ENCODE data around the gene FNDC3B. TPM values are rescaled to one million over a fixed set of nuclear protein-coding genes. Genes with fewer than 3 reads are reported as not detected.

Gene FNDC3B
- polyA plus RNA-seq, 6 donors from 2014 or later, result 1.2 to 3.1 (median 2.2) TPM; not detected in 1

DNA sequence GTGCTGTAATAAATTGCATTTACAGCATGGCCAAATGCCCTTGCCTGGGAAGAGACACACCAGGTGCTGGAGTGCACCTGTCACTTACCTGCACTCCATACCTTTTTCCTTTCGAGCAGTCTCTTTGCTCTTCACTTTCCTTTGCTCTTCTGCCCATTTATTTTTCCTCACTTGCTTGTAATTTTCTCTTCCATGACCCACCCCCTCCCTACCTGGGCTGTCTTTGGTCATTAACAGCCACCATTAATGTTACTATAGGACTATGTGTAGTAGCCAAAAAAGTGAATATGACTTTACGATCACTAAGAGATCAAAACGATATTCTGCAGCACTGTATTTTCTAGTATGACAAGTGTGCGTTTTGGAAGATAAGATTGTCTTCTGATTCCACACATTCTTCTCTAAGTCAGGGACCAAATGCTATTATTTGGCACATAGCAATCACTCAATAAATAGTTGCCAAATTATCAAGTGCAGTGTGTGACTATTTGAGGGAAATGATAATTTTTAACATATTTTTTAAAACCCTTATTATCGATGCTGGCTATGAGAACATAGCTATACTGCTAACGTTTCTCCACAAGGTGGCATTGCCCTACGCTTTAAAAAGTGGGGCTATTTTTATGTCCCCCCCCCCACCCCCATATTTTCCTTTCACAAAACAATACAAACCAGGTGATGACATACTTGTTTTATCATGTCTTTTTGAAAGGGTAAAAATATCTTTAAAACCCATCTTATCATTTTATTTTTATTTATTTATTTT is 294.5 kb downstream of the FNDC3B start:
- ATAC-seq (ENCODE audit: low read depth in 2 of 2) (no peak), DNase-seq (no peak)
- no peaks in the 10 kb centered on the region for H3K36me3 Mint-ChIP-seq
- no peaks in the 10 kb centered on the region for H3K27me3 Mint-ChIP-seq
- no peaks in the 10 kb centered on the region for H3K9me3 Mint-ChIP-seq
- peak overlapping the region in 1 of 6 donors; percentile 21 for H3K27ac Mint-ChIP-seq
- H3K4me1 Mint-ChIP-seq, result no peaks in the 10 kb centered on the region
- H3K4me3 Mint-ChIP-seq, result no peak overlapping the region

DNA sequence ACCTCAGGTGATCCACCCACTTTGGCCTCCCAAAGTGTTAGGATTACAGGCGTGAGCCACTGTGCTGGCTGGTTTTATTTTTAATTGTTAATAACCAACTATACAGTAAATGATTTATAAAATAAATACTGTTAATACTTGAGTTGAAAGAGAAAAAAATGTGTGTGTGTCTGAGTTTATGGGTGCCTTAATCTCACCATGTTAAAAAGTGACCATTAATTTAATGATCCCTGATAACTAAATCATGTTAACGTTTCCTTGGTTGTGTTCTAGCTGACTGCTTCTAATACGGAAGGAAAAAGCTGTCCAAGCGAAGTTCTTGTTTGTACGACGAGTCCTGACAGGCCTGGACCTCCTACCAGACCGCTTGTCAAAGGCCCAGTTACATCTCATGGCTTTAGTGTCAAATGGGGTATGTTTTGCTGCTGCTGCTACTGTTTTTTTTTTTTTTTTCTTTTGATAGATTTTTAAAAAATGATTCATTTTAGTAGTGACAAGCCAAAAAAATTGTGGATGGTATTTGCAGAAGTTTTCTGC is 295.4 kb downstream of the FNDC3B start:
- H3K36me3 Mint-ChIP-seq, result no peaks in the 10 kb centered on the region
- no peak overlapping the region for H3K4me3 Mint-ChIP-seq
- DNase-seq (no peak), ATAC-seq (ENCODE audit: low read depth in 2 of 2) (no peak)
- H3K4me1 Mint-ChIP-seq, result no peaks in the 10 kb centered on the region
- no peaks in the 10 kb centered on the region for H3K27me3 Mint-ChIP-seq
- no peaks in the 10 kb centered on the region for H3K9me3 Mint-ChIP-seq
- no peak overlapping the region for H3K27ac Mint-ChIP-seq

DNA sequence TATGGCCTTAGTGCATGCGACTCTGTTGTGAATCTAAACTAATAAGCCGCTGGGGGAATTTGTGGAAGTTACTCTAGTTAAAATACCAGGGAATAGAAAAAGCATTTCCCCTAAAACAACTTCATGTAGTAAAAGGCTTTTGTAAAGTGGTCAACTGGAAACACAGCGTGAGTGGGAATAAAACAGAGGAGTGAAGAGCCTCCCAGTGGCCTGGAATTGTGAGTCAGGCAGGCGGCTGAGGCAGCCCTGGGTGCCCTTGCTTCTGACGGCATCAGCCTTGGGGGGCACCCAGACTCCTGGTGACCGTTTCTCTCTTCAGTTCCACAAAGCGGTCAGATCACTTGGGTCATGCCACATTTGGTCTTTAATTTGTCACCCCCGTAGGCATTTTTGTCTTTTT is 300.5 kb downstream of the FNDC3B start:
- peak overlapping the region in 2 of 6 donors; percentile 38 to 47 for H3K27ac Mint-ChIP-seq
- no peaks in the 10 kb centered on the region for H3K9me3 Mint-ChIP-seq
- no peaks in the 10 kb centered on the region for H3K36me3 Mint-ChIP-seq
- no peak for ATAC-seq (ENCODE audit: low read depth in 2 of 2)
- H3K4me3 Mint-ChIP-seq, result no peak overlapping the region
- no peak for DNase-seq
- no peaks in the 10 kb centered on the region for H3K27me3 Mint-ChIP-seq
- no peaks in the 10 kb centered on the region for H3K4me1 Mint-ChIP-seq

DNA sequence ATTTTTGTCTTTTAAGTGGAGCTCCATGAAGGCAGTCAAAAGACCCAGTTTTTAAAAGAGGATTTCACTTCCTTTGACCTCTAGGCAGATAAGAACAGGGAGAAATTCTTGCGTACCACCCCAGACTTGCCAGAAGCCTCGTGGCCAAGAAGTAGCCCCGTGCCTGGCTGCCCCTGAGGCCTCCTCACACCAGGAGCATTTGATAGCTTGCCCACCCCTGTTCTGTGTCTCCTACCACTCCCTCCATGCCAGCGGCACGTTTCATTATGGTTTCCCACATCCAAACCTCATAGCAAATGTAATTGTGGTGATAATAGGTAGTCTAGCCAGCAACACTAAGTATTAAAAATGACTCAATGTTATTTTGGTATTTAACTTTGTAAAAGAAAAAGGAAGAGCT is 301.2 kb downstream of the FNDC3B start:
- Mint-ChIP-seq H3K9me3 (no peaks in the 10 kb centered on the region), H3K27ac (no peak overlapping the region), H3K36me3 (no peaks in the 10 kb centered on the region), H3K27me3 (no peaks in the 10 kb centered on the region), H3K4me1 (no peaks in the 10 kb centered on the region), H3K4me3 (no peak overlapping the region)
- ATAC-seq (ENCODE audit: low read depth in 2 of 2) (no peak), DNase-seq (no peak)

DNA sequence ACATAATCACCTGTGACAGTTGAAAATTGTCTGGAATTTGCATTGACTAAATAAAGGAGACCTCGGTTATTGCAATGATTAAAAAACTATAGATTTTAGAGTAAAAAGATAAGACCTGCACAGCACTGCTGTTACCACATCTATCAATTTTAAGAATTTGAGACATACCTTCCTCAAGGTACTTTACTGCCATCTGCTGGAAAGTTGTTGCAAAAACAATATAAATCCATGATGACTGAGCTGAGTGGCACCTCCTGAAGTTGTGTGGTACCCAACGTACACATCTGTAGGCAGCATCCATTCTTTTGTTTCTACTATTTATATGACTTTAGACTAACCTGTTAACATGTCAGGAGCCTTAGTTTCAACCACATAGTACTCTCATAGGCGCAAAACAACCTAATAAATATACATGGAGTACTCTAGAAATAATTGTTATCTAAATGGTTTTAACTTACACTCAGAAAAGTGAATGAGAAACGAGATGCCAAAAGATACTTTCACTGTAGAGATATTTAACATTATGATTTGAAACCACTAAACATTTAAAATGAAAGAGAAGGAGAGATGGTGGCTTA is 302.2 kb downstream of the FNDC3B start:
- Mint-ChIP-seq H3K27ac (no peak overlapping the region), H3K36me3 (no peaks in the 10 kb centered on the region), H3K4me1 (no peaks in the 10 kb centered on the region), H3K4me3 (no peak overlapping the region), H3K27me3 (no peaks in the 10 kb centered on the region), H3K9me3 (no peaks in the 10 kb centered on the region)
- DNase-seq (peak; percentile 36), ATAC-seq (ENCODE audit: low read depth in 2 of 2) (peak; percentile 38 to 54)

DNA sequence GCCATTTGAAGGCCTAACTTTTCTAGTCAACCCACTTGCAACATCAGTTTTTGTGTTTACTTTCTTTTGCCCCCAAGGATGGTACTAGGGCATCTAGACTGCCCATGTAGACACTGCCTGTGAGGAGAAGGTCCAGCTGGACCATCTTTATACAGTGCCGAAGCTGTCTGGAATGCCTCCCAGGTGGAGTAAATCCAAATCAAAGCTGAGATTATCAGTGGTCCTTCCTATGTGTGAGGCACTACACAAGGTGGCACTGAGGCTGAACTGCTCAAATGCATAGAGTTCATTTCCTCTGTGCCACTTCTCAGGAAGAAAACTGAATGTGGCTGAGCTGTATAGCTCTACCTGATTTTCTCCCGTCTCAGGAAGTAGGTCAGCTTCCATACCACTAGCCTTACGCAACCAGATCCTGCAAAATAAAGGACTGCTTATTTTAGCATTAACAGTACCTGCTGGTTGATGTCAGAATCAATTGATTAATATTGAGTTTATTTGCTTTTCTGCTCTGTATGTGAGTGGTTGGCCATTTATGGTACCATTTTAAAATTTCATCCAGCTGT is 302.8 kb downstream of the FNDC3B start:
- no peak overlapping the region for H3K4me3 Mint-ChIP-seq
- H3K9me3 Mint-ChIP-seq, result no peaks in the 10 kb centered on the region
- no peak overlapping the region for H3K27ac Mint-ChIP-seq
- H3K27me3 Mint-ChIP-seq, result no peaks in the 10 kb centered on the region
- H3K4me1 Mint-ChIP-seq, result no peaks in the 10 kb centered on the region
- no peak for ATAC-seq (ENCODE audit: low read depth in 2 of 2)
- no peaks in the 10 kb centered on the region for H3K36me3 Mint-ChIP-seq
- no peak for DNase-seq

DNA sequence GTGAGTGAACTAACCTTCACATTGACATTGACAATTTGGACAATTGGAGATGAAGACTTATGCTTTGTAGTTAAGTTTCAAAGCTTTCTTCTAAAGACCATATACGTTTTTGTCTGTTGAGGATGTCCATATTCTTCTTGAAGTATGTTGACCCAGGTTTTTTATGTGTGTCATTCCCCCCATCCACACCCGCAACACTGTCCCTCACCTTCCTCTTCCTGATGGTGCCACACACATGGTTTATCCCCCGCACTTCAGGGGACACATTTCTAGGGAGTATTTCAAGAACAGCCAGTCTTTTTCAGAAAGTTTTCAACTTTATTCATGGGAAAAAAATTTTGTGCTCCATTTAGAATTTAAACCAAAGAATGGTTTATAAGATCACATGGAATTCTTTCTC is 303.7 kb downstream of the FNDC3B start:
- Mint-ChIP-seq H3K36me3 (no peaks in the 10 kb centered on the region), H3K9me3 (no peaks in the 10 kb centered on the region), H3K27ac (no peak overlapping the region), H3K4me1 (no peaks in the 10 kb centered on the region), H3K27me3 (no peaks in the 10 kb centered on the region), H3K4me3 (no peak overlapping the region)
- DNase-seq (no peak), ATAC-seq (ENCODE audit: low read depth in 2 of 2) (no peak)

DNA sequence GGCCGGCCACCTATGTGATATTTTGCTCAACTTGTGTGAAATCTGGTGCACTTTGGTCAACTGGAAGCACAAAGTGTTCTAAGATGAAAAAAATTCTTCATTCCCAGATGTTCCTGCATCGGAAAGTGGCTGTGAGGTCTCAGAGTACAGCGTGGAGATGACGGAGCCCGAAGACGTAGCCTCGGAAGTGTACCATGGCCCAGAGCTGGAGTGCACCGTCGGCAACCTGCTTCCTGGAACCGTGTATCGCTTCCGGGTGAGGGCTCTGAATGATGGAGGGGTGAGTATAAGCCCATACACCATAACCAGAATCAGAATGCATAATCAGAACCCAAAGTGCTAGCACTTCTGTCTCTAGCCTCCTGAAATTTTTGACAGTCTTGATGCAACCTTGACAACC is 304.6 kb downstream of the FNDC3B start:
- no peak overlapping the region for H3K27ac Mint-ChIP-seq
- no peaks in the 10 kb centered on the region for H3K27me3 Mint-ChIP-seq
- H3K4me3 Mint-ChIP-seq, result no peak overlapping the region
- DNase-seq, result no peak
- no peaks in the 10 kb centered on the region for H3K36me3 Mint-ChIP-seq
- no peak for ATAC-seq (ENCODE audit: low read depth in 2 of 2)
- no peaks in the 10 kb centered on the region for H3K4me1 Mint-ChIP-seq
- H3K9me3 Mint-ChIP-seq, result no peaks in the 10 kb centered on the region

DNA sequence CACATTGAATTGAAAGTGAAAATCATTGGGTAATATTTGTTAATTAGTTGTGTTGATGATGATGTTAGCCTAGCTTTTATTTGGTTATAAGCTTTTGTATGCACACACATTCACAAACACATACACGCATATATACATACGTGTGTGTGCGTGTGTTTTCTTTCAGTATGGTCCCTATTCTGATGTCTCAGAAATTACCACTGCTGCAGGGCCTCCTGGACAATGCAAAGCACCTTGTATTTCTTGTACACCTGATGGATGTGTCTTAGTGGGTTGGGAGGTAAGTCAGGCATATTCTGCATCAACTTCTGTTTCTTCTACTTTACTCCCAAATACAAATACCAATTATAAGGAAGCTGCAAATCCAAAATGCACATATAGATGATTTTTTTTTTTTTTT is 306.8 kb downstream of the FNDC3B start:
- H3K27me3 Mint-ChIP-seq, result no peaks in the 10 kb centered on the region
- no peak for DNase-seq
- ATAC-seq (ENCODE audit: low read depth in 2 of 2), result no peak
- no peaks in the 10 kb centered on the region for H3K4me1 Mint-ChIP-seq
- no peaks in the 10 kb centered on the region for H3K9me3 Mint-ChIP-seq
- no peaks in the 10 kb centered on the region for H3K36me3 Mint-ChIP-seq
- no peak overlapping the region for H3K27ac Mint-ChIP-seq
- H3K4me3 Mint-ChIP-seq, result no peak overlapping the region

DNA sequence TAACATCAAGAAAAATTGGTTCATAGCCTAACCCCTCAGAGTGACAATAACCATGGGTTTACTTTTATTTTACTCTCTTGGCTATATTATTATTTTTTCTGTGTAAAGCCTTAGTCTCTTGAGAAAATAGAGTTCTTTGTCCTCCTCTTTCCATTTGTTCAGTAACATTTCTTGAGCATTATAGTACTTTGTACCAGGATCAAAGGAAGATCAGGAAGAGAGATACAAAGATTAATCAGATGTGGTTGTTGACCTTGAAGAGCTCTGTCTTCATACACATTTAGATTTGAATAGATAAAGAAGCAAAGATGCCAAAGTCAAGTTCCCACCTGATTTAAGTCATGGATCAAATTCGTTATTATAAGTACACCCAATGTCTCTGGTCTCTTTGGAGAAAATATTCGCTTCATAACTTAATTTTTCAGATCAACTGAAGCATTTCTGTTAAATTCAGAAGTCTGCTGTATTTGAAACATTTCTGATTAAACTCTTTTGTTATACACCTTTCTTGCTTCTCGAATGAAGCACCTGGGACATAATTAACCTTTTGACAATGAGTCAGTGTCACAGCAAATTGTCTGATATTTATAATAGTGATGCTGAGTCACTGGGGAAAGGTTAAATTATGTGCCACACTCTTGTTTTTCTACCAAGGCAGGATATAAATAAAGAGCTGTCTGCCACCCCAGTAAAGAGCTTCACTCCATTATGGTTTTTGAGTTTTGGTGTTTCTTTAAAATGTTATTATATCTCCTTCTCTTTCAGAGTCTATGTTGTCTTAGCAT is 308.7 kb downstream of the FNDC3B start:
- no peak for ATAC-seq (ENCODE audit: low read depth in 2 of 2)
- DNase-seq, result no peak
- Mint-ChIP-seq H3K4me1 (no peaks in the 10 kb centered on the region), H3K4me3 (no peak overlapping the region), H3K27me3 (no peaks in the 10 kb centered on the region), H3K36me3 (peaks cover 3 to 6% of the 10 kb centered on the region in 2 donors), H3K9me3 (no peaks in the 10 kb centered on the region), H3K27ac (peak overlapping the region in 1 of 6 donors; percentile 15)

DNA sequence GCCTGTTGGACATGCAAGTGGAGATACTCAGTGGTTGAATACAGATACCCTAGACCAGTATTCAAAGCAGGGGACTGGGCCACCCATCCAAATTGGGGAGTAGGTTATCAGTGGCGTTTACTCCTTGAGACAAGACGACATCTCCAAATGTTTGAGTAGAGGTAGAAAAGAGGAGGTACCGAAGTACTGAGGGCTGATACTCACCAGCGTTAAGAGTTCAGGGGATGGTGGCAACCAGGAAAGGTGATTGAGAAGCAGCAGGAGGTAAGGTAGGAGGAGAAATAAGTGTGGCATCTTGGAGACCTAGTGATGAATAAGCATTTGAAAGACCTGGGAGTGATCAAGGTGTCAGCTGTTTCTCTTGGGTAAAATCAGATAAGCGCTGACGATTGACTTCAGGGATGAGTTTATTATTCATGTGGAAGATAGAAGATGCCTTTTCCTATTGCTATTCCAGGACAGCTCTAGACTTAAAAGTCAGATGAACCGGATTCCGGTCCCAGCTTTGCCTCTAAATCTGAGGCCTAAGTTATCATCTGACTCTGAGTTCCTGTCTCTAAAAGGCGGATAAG is 312.6 kb downstream of the FNDC3B start:
- H3K4me3 Mint-ChIP-seq, result no peak overlapping the region
- no peak overlapping the region for H3K27ac Mint-ChIP-seq
- no peaks in the 10 kb centered on the region for H3K27me3 Mint-ChIP-seq
- peaks cover 6% of the 10 kb centered on the region in 2 donors for H3K36me3 Mint-ChIP-seq
- no peak for ATAC-seq (ENCODE audit: low read depth in 2 of 2)
- H3K9me3 Mint-ChIP-seq, result no peaks in the 10 kb centered on the region
- no peak for DNase-seq
- no peaks in the 10 kb centered on the region for H3K4me1 Mint-ChIP-seq

DNA sequence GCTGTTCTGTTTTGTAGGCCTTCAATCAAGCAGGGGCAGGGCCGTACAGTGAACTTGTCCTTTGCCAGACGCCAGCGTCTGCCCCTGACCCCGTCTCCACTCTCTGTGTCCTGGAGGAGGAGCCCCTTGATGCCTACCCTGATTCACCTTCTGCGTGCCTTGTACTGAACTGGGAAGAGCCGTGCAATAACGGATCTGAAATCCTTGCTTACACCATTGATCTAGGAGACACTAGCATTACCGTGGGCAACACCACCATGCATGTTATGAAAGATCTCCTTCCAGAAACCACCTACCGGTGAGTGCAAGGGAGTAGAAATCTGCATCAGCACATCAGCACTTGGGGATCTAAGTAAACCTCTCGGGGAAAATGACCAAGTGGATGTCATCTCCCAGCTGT is 313.4 kb downstream of the FNDC3B start:
- no peak overlapping the region for H3K27ac Mint-ChIP-seq
- no peak overlapping the region for H3K4me3 Mint-ChIP-seq
- peaks cover 6% of the 10 kb centered on the region in 2 donors for H3K36me3 Mint-ChIP-seq
- ATAC-seq (ENCODE audit: low read depth in 2 of 2), result no peak
- H3K9me3 Mint-ChIP-seq, result no peaks in the 10 kb centered on the region
- H3K4me1 Mint-ChIP-seq, result no peaks in the 10 kb centered on the region
- no peak for DNase-seq
- no peaks in the 10 kb centered on the region for H3K27me3 Mint-ChIP-seq

DNA sequence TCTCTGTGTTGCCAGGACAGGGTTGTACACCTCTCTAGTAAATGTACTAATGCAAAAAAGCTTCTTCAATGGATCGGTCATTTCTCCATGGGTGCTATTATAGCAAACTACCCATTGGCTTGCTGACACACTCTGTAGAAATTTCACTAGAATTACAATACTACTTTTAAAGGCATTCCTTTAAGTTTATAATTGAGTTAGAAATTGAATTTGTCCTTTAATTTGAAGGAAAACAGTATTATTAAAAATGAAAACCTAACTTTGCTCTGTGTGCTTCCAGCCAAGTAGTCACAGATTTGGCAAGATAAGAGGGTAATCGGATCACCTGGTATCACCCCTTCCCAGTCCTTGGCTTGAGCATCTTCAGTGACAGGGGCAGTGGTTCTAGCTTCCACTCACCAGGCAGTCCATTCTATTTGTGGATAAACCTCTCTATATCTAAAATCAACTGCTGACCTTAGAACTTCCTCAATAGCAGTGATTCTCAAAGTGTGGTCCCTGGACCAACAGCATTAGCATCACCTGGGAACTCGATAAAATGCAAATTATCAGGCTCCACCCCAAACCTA is 315.6 kb downstream of the FNDC3B start:
- Mint-ChIP-seq H3K9me3 (peaks cover 0 to 4% (median 0%) of the 10 kb centered on the region in 7 donors), H3K27ac (no peak overlapping the region), H3K27me3 (no peaks in the 10 kb centered on the region), H3K36me3 (peaks cover 6 to 8% of the 10 kb centered on the region in 2 donors), H3K4me3 (no peak overlapping the region), H3K4me1 (no peaks in the 10 kb centered on the region)
- no peak for DNase-seq
- ATAC-seq (ENCODE audit: low read depth in 2 of 2), result no peak

Data from naive B cell (primary cell).